ENCODE measurements around the gene BEND4. TPM values are rescaled to one million over a fixed set of nuclear protein-coding genes. Genes with fewer than 3 reads are reported as not detected.

The BEND4 gene
- total and polyA plus RNA-seq, 9 donors = 0.11 to 0.65 (median 0.26) TPM

GRCh38 chr4:42150653-42151567 lies 1.5 kb downstream of the BEND4 start:
- DNase-seq = no peak
- Histone ChIP-seq H3K36me3 (no peaks in the 10 kb centered on the region), H3K4me1 (ENCODE audit: insufficient read depth) (peaks cover 1% of the 10 kb centered on the region), H3K27me3 (no peaks in the 10 kb centered on the region), H3K4me3 (peak overlapping the region; percentile 14), H3K27ac (no peak overlapping the region), H3K9me3 (peaks cover 0 to 4% of the 10 kb centered on the region in 2 donors)
- 3 to 4% (median 4%) methylated on average over 84 to 89 of the region's 89 CpGs for WGBS, 3 donors
- no peak for TF ChIP-seq POLR2A (IDR thresholded peaks at IDR 0.05)
- TF ChIP-seq, protein P1, sequence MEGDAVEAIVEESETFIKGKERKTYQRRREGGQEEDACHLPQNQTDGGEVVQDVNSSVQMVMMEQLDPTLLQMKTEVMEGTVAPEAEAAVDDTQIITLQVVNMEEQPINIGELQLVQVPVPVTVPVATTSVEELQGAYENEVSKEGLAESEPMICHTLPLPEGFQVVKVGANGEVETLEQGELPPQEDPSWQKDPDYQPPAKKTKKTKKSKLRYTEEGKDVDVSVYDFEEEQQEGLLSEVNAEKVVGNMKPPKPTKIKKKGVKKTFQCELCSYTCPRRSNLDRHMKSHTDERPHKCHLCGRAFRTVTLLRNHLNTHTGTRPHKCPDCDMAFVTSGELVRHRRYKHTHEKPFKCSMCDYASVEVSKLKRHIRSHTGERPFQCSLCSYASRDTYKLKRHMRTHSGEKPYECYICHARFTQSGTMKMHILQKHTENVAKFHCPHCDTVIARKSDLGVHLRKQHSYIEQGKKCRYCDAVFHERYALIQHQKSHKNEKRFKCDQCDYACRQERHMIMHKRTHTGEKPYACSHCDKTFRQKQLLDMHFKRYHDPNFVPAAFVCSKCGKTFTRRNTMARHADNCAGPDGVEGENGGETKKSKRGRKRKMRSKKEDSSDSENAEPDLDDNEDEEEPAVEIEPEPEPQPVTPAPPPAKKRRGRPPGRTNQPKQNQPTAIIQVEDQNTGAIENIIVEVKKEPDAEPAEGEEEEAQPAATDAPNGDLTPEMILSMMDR (IDR thresholded peaks at IDR 0.05) = no peak
- no peak for TF ChIP-seq EP300 (IDR thresholded peaks at IDR 0.05)
- intact Hi-C loops (cut with DNase I) = no loop called here

DNA sequence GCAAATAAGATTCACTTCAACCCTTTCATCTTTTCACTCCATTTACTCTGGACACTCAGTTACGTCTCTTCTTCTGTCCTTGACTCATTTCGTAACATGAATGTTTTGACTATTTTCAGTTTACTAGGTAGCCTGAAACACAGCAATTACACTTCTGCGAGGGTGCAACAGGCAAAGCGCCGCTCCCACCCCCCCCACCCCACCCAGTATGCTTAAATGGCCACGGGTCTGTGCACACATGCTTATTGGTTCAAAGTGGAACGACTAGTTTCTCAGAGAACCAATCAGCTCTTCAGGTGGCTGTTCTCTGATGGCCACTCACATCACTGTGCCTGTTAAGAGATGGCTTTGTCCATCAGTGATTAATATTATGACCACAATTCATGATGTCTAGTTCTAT lies 3.5 kb downstream of the BEND4 start:
- Histone ChIP-seq H3K9me3 (peaks cover 0 to 4% of the 10 kb centered on the region in 2 donors), H3K4me3 (no peak overlapping the region), H3K27me3 (no peaks in the 10 kb centered on the region), H3K27ac (no peak overlapping the region), H3K4me1 (ENCODE audit: insufficient read depth) (peaks cover 1% of the 10 kb centered on the region), H3K36me3 (no peaks in the 10 kb centered on the region)
- intact Hi-C loops (cut with DNase I) = no loop called here
- DNase-seq = no peak
- 56 to 71% (median 56%) methylated on average over 7 of the region's 7 CpGs for WGBS, 3 donors
- TF ChIP-seq POLR2A (IDR thresholded peaks at IDR 0.05) (no peak), EP300 (IDR thresholded peaks at IDR 0.05) (no peak)
- TF ChIP-seq, protein P1 (IDR thresholded peaks at IDR 0.05) = no peak

DNA sequence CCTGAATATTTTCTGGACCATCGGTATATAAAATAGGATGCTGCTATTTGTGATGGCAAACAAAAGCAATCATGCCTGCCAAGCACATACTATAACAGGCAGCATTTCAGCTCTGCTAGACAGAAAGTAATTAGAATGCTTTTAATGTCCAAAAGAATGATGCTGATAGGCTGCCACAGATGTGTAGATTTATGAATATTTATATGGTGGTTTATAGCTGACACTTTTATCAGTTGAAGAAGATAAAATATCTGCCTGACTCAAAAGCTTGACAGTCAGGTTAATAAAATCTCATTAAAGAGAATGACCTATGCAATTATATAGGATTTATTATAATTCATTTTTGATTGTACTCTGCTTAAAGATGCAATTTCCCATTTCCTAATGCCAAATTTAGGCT lies 4.0 kb downstream of the BEND4 start:
- H3K27me3 ChIP-seq = no peaks in the 10 kb centered on the region
- TF ChIP-seq POLR2A (IDR thresholded peaks at IDR 0.05) (no peak), EP300 (IDR thresholded peaks at IDR 0.05) (no peak)
- TF ChIP-seq, protein P1 (IDR thresholded peaks at IDR 0.05) = no peak

DNA sequence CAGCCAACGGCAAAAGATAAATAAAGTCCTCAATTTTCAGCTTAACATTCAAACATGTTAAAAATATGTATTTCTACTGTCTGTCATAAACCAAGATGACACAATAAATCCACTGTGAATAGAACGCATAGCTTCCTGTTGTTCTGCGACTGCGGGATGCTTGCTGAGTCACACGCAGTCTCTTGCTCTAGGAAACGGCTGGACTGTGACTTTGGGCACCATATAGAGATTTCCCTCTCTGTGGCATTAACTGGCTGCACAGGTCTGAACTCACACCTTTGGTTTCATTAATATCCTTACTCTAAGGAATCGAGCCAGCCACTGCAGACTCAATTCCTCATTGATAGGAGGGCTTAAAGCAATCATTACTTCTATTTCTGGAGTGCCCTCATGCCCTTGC lies 8.4 kb downstream of the BEND4 start:
- TF ChIP-seq POLR2A (IDR thresholded peaks at IDR 0.05) = no peak
- TF ChIP-seq, protein P1 (IDR thresholded peaks at IDR 0.05) = no peak
- TF ChIP-seq EP300 (IDR thresholded peaks at IDR 0.05) = no peak

More for the DNA sequence above, 4.0 kb downstream of the BEND4 start:
- no peak overlapping the region for H3K27ac ChIP-seq
- DNase-seq = no peak
- H3K4me1 ChIP-seq (ENCODE audit: insufficient read depth) = peaks cover 1% of the 10 kb centered on the region
- intact Hi-C loops (cut with DNase I) = no loop called here
- peaks cover 0 to 4% of the 10 kb centered on the region in 2 donors for H3K9me3 ChIP-seq
- no peak overlapping the region for H3K4me3 ChIP-seq
- WGBS, 3 donors = 63 to 73% (median 66%) methylated on average over 1 of the region's 1 CpG
- no peaks in the 10 kb centered on the region for H3K36me3 ChIP-seq

More for the DNA sequence above, 8.4 kb downstream of the BEND4 start:
- DNase-seq = no peak
- H3K4me3 ChIP-seq = no peak overlapping the region
- WGBS, 3 donors = 81 to 84% (median 82%) methylated on average over 7 of the region's 7 CpGs
- no peaks in the 10 kb centered on the region for H3K4me1 ChIP-seq (ENCODE audit: insufficient read depth)
- no peaks in the 10 kb centered on the region for H3K36me3 ChIP-seq
- no peak overlapping the region for H3K27ac ChIP-seq
- H3K9me3 ChIP-seq = no peaks in the 10 kb centered on the region
- no peaks in the 10 kb centered on the region for H3K27me3 ChIP-seq
- intact Hi-C loops (cut with DNase I) = no loop called here
